GM18951 (cell line): Measurements from ENCODE around the gene NUMB.

ENCODE experiments used
- POLR2A ChIP-seq: IDR thresholded peaks from 4 replicates; pipeline ENCODE4 v1.6.1; 2011; ENCODE audit warnings: mild to moderate bottlenecking; ENCODE audit not compliant: insufficient read length, insufficient read depth; ENCODE audit errors: extremely low read depth
- in situ Hi-C: fragments of 300-500 bp; cut with MboI; formaldehyde crosslinking; loops from one replicate; pipeline ENCODE4 v1.12.0; 2022; ENCODE audit warnings: low sequenced_read_pairs, mixed read lengths, inconsistent platforms; ENCODE audit not compliant: unreplicated experiment

Gene NUMB

GRCh38 chr14:73307261-73307660, 151.1 kb downstream of the NUMB start:
- TF ChIP-seq POLR2A, result no peak
- in situ Hi-C loops, result no loop called here

GRCh38 chr14:73305499-73305898, 152.8 kb downstream of the NUMB start:
- in situ Hi-C loops, result no loop called here
- no peak for TF ChIP-seq POLR2A

GRCh38 chr14:73295198-73295796, 163.0 kb downstream of the NUMB start:
- no peak for TF ChIP-seq POLR2A
- in situ Hi-C loops, result no loop called here

GRCh38 chr14:73293782-73294781, 164.3 kb downstream of the NUMB start:
- in situ Hi-C loops, result loop anchor here (5.0 kb wide), 1 partner anchor 178 kb away; no protein-coding TSS in a partner anchor

GRCh38 chr14:73290279-73290678, 168.1 kb downstream of the NUMB start:
- in situ Hi-C loops, result loop anchor here (5.0 kb wide), 1 partner anchor 182 kb away; no protein-coding TSS in a partner anchor
- no peak for TF ChIP-seq POLR2A

More at GRCh38 chr14:73293782-73294781, 164.3 kb downstream of the NUMB start:
- TF ChIP-seq POLR2A, result no peak

- in situ Hi-C loops, result loop anchor here (5.0 kb wide), 1 partner anchor 183 kb away; no protein-coding TSS in a partner anchor
These were observed 168.6 kb downstream of the NUMB start for GRCh38 chr14:73289729-73290128.

GRCh38 chr14:73289308-73289707, 169.0 kb downstream of the NUMB start:
- no peak for TF ChIP-seq POLR2A
- in situ Hi-C loops, result no loop called here

More at GRCh38 chr14:73289729-73290128, 168.6 kb downstream of the NUMB start:
- no peak for TF ChIP-seq POLR2A

GRCh38 chr14:73287071-73287470, 171.3 kb downstream of the NUMB start:
- no peak for TF ChIP-seq POLR2A
- in situ Hi-C loops, result no loop called here

- in situ Hi-C loops, result no loop called here
- no peak for TF ChIP-seq POLR2A
These were observed 171.7 kb downstream of the NUMB start for GRCh38 chr14:73286598-73286997.

GRCh38 chr14:73285979-73286378, 172.4 kb downstream of the NUMB start:
- in situ Hi-C loops, result no loop called here
- no peak for TF ChIP-seq POLR2A

GRCh38 chr14:73283608-73284379, 174.6 kb downstream of the NUMB start:
- TF ChIP-seq POLR2A, result no peak
- in situ Hi-C loops, result no loop called here

GRCh38 chr14:73280903-73281302, 177.4 kb downstream of the NUMB start:
- TF ChIP-seq POLR2A, result no peak
- in situ Hi-C loops, result no loop called here

- TF ChIP-seq POLR2A, result no peak
- in situ Hi-C loops, result no loop called here
These were observed 181.0 kb downstream of the NUMB start for GRCh38 chr14:73277376-73277775.
